Measurements from ENCODE around the gene IL17RC.
"Not testable (repeated sequence)": the region's sequence is repeated elsewhere in the genome, so short reads cannot be mapped to it uniquely, and the experiment has no call there.

DNA sequence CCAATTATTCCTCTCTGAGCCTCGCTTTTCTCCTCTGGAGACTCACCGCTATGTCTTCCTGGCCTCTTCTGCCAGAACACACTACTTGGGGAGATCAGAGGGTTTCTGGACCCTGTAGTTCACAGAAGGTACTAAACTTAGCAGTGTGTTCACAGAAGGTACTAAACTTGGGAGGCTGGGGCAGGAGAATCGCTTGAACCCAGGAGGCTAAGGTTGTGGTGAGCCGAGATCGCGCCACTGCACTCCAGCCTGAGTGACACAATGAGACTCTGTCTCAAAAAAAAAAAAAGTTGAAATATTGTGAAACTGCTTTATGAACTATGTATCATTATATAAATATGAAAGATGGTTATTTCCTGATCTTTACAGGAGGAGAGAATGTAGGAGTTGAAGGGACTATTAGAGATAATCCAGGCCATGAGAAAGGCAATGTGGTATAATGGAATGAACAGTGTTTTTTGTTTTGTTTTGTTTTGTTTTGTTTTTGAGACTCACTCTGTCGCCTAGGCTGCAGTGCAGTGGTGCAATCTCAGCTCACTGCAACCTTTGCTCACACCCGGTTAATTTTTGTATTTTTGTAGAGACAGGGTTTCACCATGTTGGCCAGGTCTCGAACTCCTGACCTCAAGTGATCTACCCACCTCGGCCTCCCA, 20.0 kb upstream of the IL17RC start:
- TF ChIP-seq, protein P1, sequence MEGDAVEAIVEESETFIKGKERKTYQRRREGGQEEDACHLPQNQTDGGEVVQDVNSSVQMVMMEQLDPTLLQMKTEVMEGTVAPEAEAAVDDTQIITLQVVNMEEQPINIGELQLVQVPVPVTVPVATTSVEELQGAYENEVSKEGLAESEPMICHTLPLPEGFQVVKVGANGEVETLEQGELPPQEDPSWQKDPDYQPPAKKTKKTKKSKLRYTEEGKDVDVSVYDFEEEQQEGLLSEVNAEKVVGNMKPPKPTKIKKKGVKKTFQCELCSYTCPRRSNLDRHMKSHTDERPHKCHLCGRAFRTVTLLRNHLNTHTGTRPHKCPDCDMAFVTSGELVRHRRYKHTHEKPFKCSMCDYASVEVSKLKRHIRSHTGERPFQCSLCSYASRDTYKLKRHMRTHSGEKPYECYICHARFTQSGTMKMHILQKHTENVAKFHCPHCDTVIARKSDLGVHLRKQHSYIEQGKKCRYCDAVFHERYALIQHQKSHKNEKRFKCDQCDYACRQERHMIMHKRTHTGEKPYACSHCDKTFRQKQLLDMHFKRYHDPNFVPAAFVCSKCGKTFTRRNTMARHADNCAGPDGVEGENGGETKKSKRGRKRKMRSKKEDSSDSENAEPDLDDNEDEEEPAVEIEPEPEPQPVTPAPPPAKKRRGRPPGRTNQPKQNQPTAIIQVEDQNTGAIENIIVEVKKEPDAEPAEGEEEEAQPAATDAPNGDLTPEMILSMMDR (conservative IDR thresholded peaks at IDR 0.05) = not testable (repeated sequence)
- not testable (repeated sequence) for TF ChIP-seq ZFX (IDR thresholded peaks at IDR 0.05)

Measured in C4-2B (cell line).